ENCODE measurements around the gene SLC10A1.
A peak's percentile ranks its signal among the peaks of the same experiment; 100 is the strongest.
"Not testable (repeated sequence)": the region's sequence is repeated elsewhere in the genome, so short reads cannot be mapped to it uniquely, and the experiment has no call there.

The SLC10A1 gene

GRCh38 chr14:69796797-69797500 is at the start of gene SLC10A1:
Gene SLC10A1 (minus strand): TSS chr14:69797241. CDS start chr14:69797155, 86 bp downstream.
- Histone ChIP-seq H3K27ac (no peak within 1 kb of the TSS), H3K4me3 (no peak within 1 kb of the TSS)

- H3K27ac ChIP-seq: no peak overlapping the region
- H3K4me3 ChIP-seq: no peak overlapping the region
These were observed 48.7 kb upstream of the SLC10A1 start for GRCh38 chr14:69845787-69846186.

DNA sequence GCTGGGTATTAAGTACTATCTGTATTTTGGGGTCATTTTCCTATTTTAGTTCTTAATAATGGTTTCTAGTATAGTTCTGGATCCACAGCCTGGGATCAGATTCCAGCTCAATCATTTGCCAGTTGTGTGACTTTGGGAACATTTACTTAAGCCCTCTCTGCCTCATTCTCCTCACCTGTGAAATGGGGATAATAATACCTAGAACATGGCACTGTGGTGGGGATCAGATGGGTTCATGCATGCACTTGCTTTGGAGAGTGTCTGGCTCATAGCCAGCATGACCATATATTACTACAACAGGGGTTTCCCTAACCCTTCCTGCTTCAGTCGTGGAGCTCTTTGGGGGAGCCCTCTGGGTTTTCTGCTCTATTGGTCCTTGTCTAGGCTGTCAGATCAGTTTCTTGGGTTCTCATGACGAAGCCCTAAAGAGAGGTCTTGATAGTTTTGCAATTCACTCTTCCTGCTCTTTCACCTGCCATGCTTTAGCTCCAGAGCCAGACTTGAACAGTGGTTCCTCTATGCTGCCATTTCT is 48.1 kb upstream of the SLC10A1 start:
- no peak overlapping the region for H3K27ac ChIP-seq
- no peak overlapping the region for H3K4me3 ChIP-seq

GRCh38 chr14:69844171-69844570 is 47.1 kb upstream of the SLC10A1 start:
- Histone ChIP-seq H3K27ac (no peak overlapping the region), H3K4me3 (no peak overlapping the region)

- Histone ChIP-seq H3K27ac (no peak overlapping the region), H3K4me3 (no peak overlapping the region)
These were observed 45.8 kb upstream of the SLC10A1 start for GRCh38 chr14:69842686-69843420.

- Histone ChIP-seq H3K27ac (no peak overlapping the region), H3K4me3 (no peak overlapping the region)
These were observed 44.6 kb upstream of the SLC10A1 start for GRCh38 chr14:69841656-69842055.

GRCh38 chr14:69839661-69840060 is 42.6 kb upstream of the SLC10A1 start:
- H3K4me3 ChIP-seq: no peak overlapping the region
- no peak overlapping the region for H3K27ac ChIP-seq

- Histone ChIP-seq H3K4me3 (no peak overlapping the region), H3K27ac (no peak overlapping the region)
These were observed 41.9 kb upstream of the SLC10A1 start for GRCh38 chr14:69838881-69839416.

DNA sequence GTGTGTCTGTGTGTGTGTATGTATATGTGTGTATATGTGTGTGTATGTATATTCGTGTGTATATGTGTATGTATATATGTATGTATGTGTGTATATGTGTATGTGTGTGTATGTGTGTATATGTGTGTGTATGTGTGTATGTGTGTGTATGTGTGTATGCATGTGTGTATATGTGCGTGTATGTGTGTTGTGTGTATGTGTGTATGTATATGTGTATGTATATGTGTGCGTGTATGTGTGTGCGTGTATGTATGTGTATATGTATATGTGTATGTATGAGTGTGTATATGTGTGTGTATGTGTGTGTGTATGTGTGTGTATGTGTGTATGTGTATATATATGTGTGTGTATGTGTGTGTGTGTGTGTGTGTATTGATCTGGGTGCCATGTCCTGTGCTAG is 31.8 kb upstream of the SLC10A1 start:
- Histone ChIP-seq H3K4me3 (no peak overlapping the region), H3K27ac (no peak overlapping the region)

- no peak overlapping the region for H3K4me3 ChIP-seq
- no peak overlapping the region for H3K27ac ChIP-seq
These were observed 31.3 kb upstream of the SLC10A1 start for GRCh38 chr14:69828354-69828753.

GRCh38 chr14:69827560-69827959 is 30.5 kb upstream of the SLC10A1 start:
- no peak overlapping the region for H3K4me3 ChIP-seq
- peak overlapping the region in 1 of 21 experiments; percentile 16 for H3K27ac ChIP-seq

GRCh38 chr14:69822456-69822855 is 25.4 kb upstream of the SLC10A1 start:
- Histone ChIP-seq H3K27ac (no peak overlapping the region), H3K4me3 (no peak overlapping the region)

- no peak overlapping the region for H3K4me3 ChIP-seq
These were observed 23.9 kb upstream of the SLC10A1 start for GRCh38 chr14:69820991-69821390.

DNA sequence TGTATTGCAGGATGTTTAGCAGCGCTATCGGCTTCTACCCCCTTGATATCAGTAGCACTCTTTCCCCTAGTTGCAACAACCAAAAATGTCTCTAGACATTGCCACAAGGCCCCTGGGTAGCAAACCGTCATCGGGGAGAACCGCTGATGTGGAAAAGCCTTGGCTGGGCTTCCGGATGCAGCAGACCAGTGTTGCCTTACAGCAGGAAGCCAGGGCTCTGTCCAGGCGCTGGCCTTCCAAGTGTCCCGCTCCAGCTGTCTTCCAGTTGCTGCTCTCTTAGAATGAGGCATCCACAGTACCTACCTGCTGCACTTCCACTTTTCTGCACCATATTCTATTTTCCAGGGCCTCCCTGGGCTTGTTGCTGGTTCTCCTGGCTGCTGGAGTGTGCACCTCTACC is 22.6 kb upstream of the SLC10A1 start:
- H3K27ac ChIP-seq: no peak overlapping the region
- H3K4me3 ChIP-seq: no peak overlapping the region

More at GRCh38 chr14:69820991-69821390, 23.9 kb upstream of the SLC10A1 start:
- H3K27ac ChIP-seq: no peak overlapping the region

GRCh38 chr14:69818758-69819191 is 21.7 kb upstream of the SLC10A1 start:
- H3K4me3 ChIP-seq: no peak overlapping the region

DNA sequence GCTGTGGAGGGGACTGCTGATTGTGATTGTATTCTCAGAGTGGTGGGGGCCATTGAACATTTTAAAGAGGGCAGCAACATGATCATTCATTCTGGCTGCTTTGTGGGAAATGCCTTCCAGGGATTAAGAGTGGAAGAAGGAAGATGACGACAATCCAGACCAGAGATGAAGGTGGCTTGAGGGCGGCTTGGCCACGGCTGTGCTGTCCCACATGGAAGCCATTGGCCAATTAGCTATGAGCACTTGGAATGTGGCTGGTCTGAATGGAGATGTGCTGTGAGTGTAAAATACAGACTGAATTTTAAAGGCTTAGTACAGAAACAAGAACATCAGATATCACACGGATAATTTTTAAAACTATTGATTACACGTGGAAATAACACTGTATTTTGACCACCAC is 19.2 kb upstream of the SLC10A1 start:
- H3K27ac ChIP-seq: no peak overlapping the region
- no peak overlapping the region for H3K4me3 ChIP-seq

More at GRCh38 chr14:69818758-69819191, 21.7 kb upstream of the SLC10A1 start:
- no peak overlapping the region for H3K27ac ChIP-seq

GRCh38 chr14:69815556-69815955 is 18.5 kb upstream of the SLC10A1 start:
- no peak overlapping the region for H3K27ac ChIP-seq
- H3K4me3 ChIP-seq: no peak overlapping the region

- no peak overlapping the region for H3K27ac ChIP-seq
- no peak overlapping the region for H3K4me3 ChIP-seq
These were observed 17.4 kb upstream of the SLC10A1 start for GRCh38 chr14:69814397-69814796.

DNA sequence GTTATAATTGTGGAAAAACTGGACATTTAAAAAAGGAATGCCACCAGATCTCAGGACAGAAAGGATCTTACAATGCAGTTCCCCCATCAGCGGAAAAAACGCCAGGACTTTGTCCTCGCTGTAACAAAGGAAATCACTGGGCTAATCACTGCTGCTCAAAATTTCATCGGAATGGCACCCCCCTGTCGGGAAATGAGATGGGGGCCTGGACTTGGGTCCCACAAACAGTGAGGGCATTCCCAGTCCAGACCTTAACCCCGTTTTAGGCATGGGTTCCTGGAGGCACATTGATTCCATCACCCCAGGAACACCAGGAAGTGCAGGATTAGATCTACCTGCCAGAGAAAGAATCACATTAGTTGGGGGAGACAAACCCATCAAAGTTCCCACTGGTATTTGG is 16.3 kb upstream of the SLC10A1 start:
- H3K27ac ChIP-seq, H3K4me3 ChIP-seq: not testable (repeated sequence)

DNA sequence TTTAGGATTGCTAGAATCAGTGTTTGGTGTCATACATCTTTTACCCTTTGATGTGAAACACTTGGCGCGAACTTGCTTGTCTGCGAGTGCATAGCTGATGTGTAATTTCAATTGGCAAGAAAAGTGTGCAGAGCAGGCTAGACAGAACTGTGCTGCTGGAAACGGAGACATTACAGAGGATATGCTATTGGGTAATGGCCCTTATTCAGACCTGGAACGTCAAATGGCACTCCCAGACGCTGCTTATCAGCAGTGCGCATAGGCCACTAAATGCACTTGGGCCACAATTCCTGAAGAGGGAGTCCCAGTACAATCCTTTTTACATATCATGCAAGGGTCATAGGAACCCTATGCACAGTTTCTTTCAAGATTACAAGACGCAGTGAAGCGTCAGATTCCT is 15.7 kb upstream of the SLC10A1 start:
- H3K27ac ChIP-seq: no peak overlapping the region
- no peak overlapping the region for H3K4me3 ChIP-seq

GRCh38 chr14:69811868-69812252 is 14.8 kb upstream of the SLC10A1 start:
- H3K4me3 ChIP-seq: no peak overlapping the region

More at GRCh38 chr14:69811868-69812252, 14.8 kb upstream of the SLC10A1 start:
- no peak overlapping the region for H3K27ac ChIP-seq
